Uterus (tissue), 2 donors: ENCODE data around the gene ZNF569.

Experiments used
- POLR2A ChIP-seq, 2 donors: fragments of 450-650 bp; IDR thresholded peaks; one replicate each; pipeline ENCODE4 v1.6.1; 2016; ENCODE audit warnings: antibody characterized with exemption in 2 of 2, mild to moderate bottlenecking in 1 of 2, moderate library complexity in 1 of 2
- TF ChIP-seq, protein P1 (sequence below), 4 experiments: fragments of 200-600 bp in 2 of 4; fragments of 450-650 bp in 2 of 4; sonication (generic) in 2 of 4; IDR thresholded peaks; one replicate each; pipeline ENCODE4 v1.5.1; 2016 to 2019; ENCODE audit warnings: antibody characterized with exemption in 4 of 4, mild to moderate bottlenecking in 2 of 4, moderate library complexity in 1 of 4

- TF ChIP-seq, protein P1, sequence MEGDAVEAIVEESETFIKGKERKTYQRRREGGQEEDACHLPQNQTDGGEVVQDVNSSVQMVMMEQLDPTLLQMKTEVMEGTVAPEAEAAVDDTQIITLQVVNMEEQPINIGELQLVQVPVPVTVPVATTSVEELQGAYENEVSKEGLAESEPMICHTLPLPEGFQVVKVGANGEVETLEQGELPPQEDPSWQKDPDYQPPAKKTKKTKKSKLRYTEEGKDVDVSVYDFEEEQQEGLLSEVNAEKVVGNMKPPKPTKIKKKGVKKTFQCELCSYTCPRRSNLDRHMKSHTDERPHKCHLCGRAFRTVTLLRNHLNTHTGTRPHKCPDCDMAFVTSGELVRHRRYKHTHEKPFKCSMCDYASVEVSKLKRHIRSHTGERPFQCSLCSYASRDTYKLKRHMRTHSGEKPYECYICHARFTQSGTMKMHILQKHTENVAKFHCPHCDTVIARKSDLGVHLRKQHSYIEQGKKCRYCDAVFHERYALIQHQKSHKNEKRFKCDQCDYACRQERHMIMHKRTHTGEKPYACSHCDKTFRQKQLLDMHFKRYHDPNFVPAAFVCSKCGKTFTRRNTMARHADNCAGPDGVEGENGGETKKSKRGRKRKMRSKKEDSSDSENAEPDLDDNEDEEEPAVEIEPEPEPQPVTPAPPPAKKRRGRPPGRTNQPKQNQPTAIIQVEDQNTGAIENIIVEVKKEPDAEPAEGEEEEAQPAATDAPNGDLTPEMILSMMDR (IDR thresholded peaks at IDR 0.05): no peak
- no peak for TF ChIP-seq POLR2A (IDR thresholded peaks at IDR 0.05)
These were observed 3.0 kb upstream of the ZNF569 start for GRCh38 chr19:37470216-37470615.
